Spleen (tissue), 11 donors: ENCODE data around the gene CLASRP. TPM values are rescaled to one million over a fixed set of nuclear protein-coding genes. Genes with fewer than 3 reads are reported as not detected.

Experiments used
- DNase-seq: peaks from one replicate; pipeline ENCODE4 v3.0.0-alpha.2; 2020
- H3K27ac ChIP-seq, 8 donors: fragments of 200-600 bp; sonication (generic) in 7 of 8; 1 replicate in 4 of 8; 2 replicates in 4 of 8; pipeline versions ENCODE4 v1.5.0 to v1.8.0; 2016 to 2021; ENCODE audit warnings: inconsistent platforms in 4 of 8, mild to moderate bottlenecking in 4 of 8, moderate library complexity in 1 of 8
- H3K27me3 ChIP-seq, 7 donors: fragments of 200-600 bp; sonication (generic) in 6 of 7; replicated peaks in 1 of 7; 1 replicate in 4 of 7; 2 replicates in 3 of 7; pipeline versions ENCODE4 v1.5.0 to v1.8.0; 2016 to 2021; ENCODE audit warnings: inconsistent platforms in 3 of 7, mild to moderate bottlenecking in 1 of 7
- H3K36me3 ChIP-seq, 6 donors: fragments of 200-600 bp; sonication (generic) in 5 of 6; 1 replicate in 4 of 6; 2 replicates in 2 of 6; pipeline versions ENCODE4 v1.5.0 to v1.8.0; 2016 to 2021; ENCODE audit warnings: inconsistent platforms in 2 of 6
- H3K4me1 ChIP-seq, 6 donors: fragments of 200-600 bp; sonication (generic) in 5 of 6; 1 replicate in 3 of 6; 2 replicates in 3 of 6; pipeline versions ENCODE4 v1.5.0 to v1.8.0; 2016 to 2021; ENCODE audit warnings: inconsistent platforms in 3 of 6
- H3K4me3 ChIP-seq, 8 donors: fragments of 200-600 bp; sonication (generic) in 7 of 8; 1 replicate in 4 of 8; 2 replicates in 4 of 8; pipeline versions ENCODE4 v1.5.0 to v1.8.0; 2016 to 2021; ENCODE audit warnings: inconsistent platforms in 4 of 8, mild to moderate bottlenecking in 4 of 8, moderate library complexity in 2 of 8
- H3K9me3 ChIP-seq, 8 donors: fragments of 200-600 bp; sonication (generic) in 7 of 8; 1 replicate in 4 of 8; 2 replicates in 4 of 8; pipeline versions ENCODE4 v1.5.0 to v1.8.0; 2016 to 2021; ENCODE audit warnings: inconsistent platforms in 4 of 8
- CTCF ChIP-seq, 11 experiments: fragments of 200-600 bp in 7 of 11; fragments of 450-650 bp in 4 of 11; sonication (generic) in 4 of 11; IDR thresholded peaks in 8 of 11; conservative IDR thresholded peaks in 3 of 11; 1 replicate in 7 of 11; 2 replicates in 4 of 11; pipeline versions ENCODE4 v1.4.0 to v1.8.0; 2016 to 2021; ENCODE audit warnings: antibody characterized with exemption in 11 of 11, inconsistent platforms in 4 of 11, mild to moderate bottlenecking in 1 of 11
- POLR2A ChIP-seq, 3 donors: fragments of 450-650 bp; IDR thresholded peaks; one replicate each; pipeline ENCODE4 v1.5.1; 2017; ENCODE audit warnings: antibody characterized with exemption in 3 of 3, mild to moderate bottlenecking in 1 of 3
- POLR2AphosphoS5 ChIP-seq, 3 donors: sonication (generic); formaldehyde crosslinking; IDR thresholded peaks; one replicate each; pipeline ENCODE4 v1.5.1; 2017; ENCODE audit warnings: antibody characterized with exemption in 3 of 3
- WGBS, 5 donors: extraction: QIAGEN DNeasy Blood & Tissue Kit in 3 of 5; methylation state at CpG; one replicate each; pipeline versions ENCODE4 v1.1.5 to v1.1.7; 2013 to 2018; 5-methylcytosine and 5-hydroxymethylcytosine counted together
- intact Hi-C: fragments of 100-400 bp; cut with DNase I; formaldehyde crosslinking; loops from one replicate; pipeline ENCODE4 v1.15.0; 2023; ENCODE audit warnings: low total_unique reads
- polyA plus RNA-seq, 3 donors: library from polyadenylated mRNA; stranded (reverse); fragments of 200-250 nt; gene quantifications; one replicate each; pipeline ENCODE4 v1.2.1, GENCODE V29; 2013
- total RNA-seq, 7 donors: library from RNA; depleted of rRNA in 3 of 7; stranded (reverse); fragments of >200 nt in 3 of 7; fragmentation: NEBNext Ultra II Directional in 4 of 7; extraction: Animal tissue kit (Norgen Biotek cat#: 25700) in 4 of 7; gene quantifications; one replicate each; pipeline versions ENCODE4 v1.1.0 to v1.2.1, GENCODE V29; 2016 to 2021
- donor health status: healthy with polysubstance abuse.
- donor health status: DM: no; HTN: no; CAD: no; lungs with moderate emphysema.
- donor health status: DM: no; HTN: no; CAD: no.
- donor health status: Bipolar disorder and iron deficiency.
- donor health status: healthy.
- donor health status: DM: no; HTN: no; CAD: no.
- donor health status: DM: yes; HTN: yes; CAD: no.

The CLASRP gene
- total and polyA plus RNA-seq, 10 donors: 61.3 to 215 (median 145) TPM

GRCh38 chr19:45016388-45017314, 22.2 kb upstream of the CLASRP start:
- Histone ChIP-seq H3K27ac (peak overlapping the region; percentile 9 to 79 (median 66)), H3K4me1 (peaks cover 2 to 20% (median 17%) of the 10 kb centered on the region in 6 donors), H3K9me3 (no peaks in the 10 kb centered on the region), H3K27me3 (no peaks in the 10 kb centered on the region), H3K36me3 (peaks cover 0 to 86% (median 56%) of the 10 kb centered on the region in 6 donors), H3K4me3 (peak overlapping the region in 1 of 8 donors; percentile 30)
- 52 to 67% (median 60%) methylated on average over 13 of the region's 13 CpGs for WGBS, 5 donors
- TF ChIP-seq POLR2AphosphoS5 (IDR thresholded peaks at IDR 0.05): peak in 1 of 3 donors; percentile 20
- TF ChIP-seq POLR2A (IDR thresholded peaks at IDR 0.05): no peak
- TF ChIP-seq CTCF (IDR thresholded peaks at IDR 0.05 in 8 of 11, conservative IDR thresholded peaks at IDR 0.05 in 3 of 11): peak; percentile 38 to 82 (median 67)
- peak; percentile 86 for DNase-seq
- intact Hi-C loops: loop anchor here (5.0 kb wide), 1 partner anchor 41 kb away; no protein-coding TSS in a partner anchor

GRCh38 chr19:45019187-45019586, 19.7 kb upstream of the CLASRP start:
- Histone ChIP-seq H3K27me3 (no peaks in the 10 kb centered on the region), H3K9me3 (no peaks in the 10 kb centered on the region), H3K4me1 (peaks cover 2 to 20% (median 17%) of the 10 kb centered on the region in 6 donors), H3K36me3 (peaks cover 0 to 79% (median 46%) of the 10 kb centered on the region in 6 donors), H3K4me3 (no peak overlapping the region), H3K27ac (no peak overlapping the region)
- DNase-seq: no peak
- WGBS, 5 donors: 82 to 95% (median 91%) methylated on average over 2 of the region's 2 CpGs
- TF ChIP-seq POLR2AphosphoS5 (IDR thresholded peaks at IDR 0.05): no peak
- no peak for TF ChIP-seq CTCF (IDR thresholded peaks at IDR 0.05 in 8 of 11, conservative IDR thresholded peaks at IDR 0.05 in 3 of 11)
- no peak for TF ChIP-seq POLR2A (IDR thresholded peaks at IDR 0.05)
- intact Hi-C loops: loop anchor here (5.0 kb wide), 1 partner anchor 38 kb away; no protein-coding TSS in a partner anchor

GRCh38 chr19:45020071-45020470, 18.8 kb upstream of the CLASRP start:
- no peak overlapping the region for H3K4me3 ChIP-seq
- intact Hi-C loops: no loop called here
- H3K27ac ChIP-seq: no peak overlapping the region
- peaks cover 2 to 20% (median 17%) of the 10 kb centered on the region in 6 donors for H3K4me1 ChIP-seq
- TF ChIP-seq POLR2AphosphoS5 (IDR thresholded peaks at IDR 0.05) (no peak), POLR2A (IDR thresholded peaks at IDR 0.05) (no peak), CTCF (IDR thresholded peaks at IDR 0.05 in 8 of 11, conservative IDR thresholded peaks at IDR 0.05 in 3 of 11) (no peak)
- no peak for DNase-seq
- H3K9me3 ChIP-seq: no peaks in the 10 kb centered on the region
- H3K27me3 ChIP-seq: no peaks in the 10 kb centered on the region
- 58 to 90% (median 80%) methylated on average over 3 of the region's 3 CpGs for WGBS, 5 donors
- H3K36me3 ChIP-seq: peaks cover 0 to 79% (median 42%) of the 10 kb centered on the region in 6 donors

DNA sequence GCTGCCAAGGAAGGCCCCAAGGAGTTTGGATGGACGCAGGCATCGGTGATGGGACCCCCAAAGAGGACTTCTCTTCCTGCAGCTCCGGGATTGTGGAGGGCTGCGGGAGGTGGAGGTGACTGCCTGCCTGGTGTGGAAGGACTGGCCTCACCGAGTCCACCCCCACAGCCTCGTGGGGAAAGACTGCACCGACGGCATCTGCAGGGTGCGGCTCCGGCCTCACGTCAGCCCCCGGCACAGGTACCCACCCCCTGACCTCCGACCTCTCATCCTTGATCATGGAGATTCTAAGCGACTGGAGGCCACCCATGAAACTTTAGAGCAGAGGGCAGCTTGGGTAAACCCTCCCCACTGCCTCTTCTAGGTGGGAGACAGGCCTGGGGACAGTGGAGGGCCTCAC, 16.9 kb upstream of the CLASRP start:
- DNase-seq: no peak
- H3K4me1 ChIP-seq: peaks cover 0 to 5% (median 4%) of the 10 kb centered on the region in 6 donors
- H3K9me3 ChIP-seq: no peaks in the 10 kb centered on the region
- no peak overlapping the region for H3K27ac ChIP-seq
- TF ChIP-seq CTCF (IDR thresholded peaks at IDR 0.05 in 8 of 11, conservative IDR thresholded peaks at IDR 0.05 in 3 of 11) (no peak), POLR2A (IDR thresholded peaks at IDR 0.05) (no peak), POLR2AphosphoS5 (IDR thresholded peaks at IDR 0.05) (peak in 1 of 3 donors; percentile 42)
- no peaks in the 10 kb centered on the region for H3K27me3 ChIP-seq
- WGBS, 5 donors: 86 to 92% (median 88%) methylated on average over 6 to 14 of the region's 14 CpGs
- H3K36me3 ChIP-seq: peaks cover 0 to 79% (median 45%) of the 10 kb centered on the region in 6 donors
- intact Hi-C loops: no loop called here
- no peak overlapping the region for H3K4me3 ChIP-seq
